NCI-H1436 treated with DMSO at 0.1 percent for 48 hours (cell line): ENCODE data around the gene VPS33B.

ENCODE experiments used
- DNase-seq: peaks from one replicate; lab custom pipeline; 2025; lab: John Stamatoyannopoulos, UW

VPS33B gene

GRCh38 chr15:90949979-90950675 is 72.3 kb downstream of the VPS33B start:
- DNase-seq, result no peak
